ENCODE data around the gene SLIT1.

The SLIT1 gene

DNA sequence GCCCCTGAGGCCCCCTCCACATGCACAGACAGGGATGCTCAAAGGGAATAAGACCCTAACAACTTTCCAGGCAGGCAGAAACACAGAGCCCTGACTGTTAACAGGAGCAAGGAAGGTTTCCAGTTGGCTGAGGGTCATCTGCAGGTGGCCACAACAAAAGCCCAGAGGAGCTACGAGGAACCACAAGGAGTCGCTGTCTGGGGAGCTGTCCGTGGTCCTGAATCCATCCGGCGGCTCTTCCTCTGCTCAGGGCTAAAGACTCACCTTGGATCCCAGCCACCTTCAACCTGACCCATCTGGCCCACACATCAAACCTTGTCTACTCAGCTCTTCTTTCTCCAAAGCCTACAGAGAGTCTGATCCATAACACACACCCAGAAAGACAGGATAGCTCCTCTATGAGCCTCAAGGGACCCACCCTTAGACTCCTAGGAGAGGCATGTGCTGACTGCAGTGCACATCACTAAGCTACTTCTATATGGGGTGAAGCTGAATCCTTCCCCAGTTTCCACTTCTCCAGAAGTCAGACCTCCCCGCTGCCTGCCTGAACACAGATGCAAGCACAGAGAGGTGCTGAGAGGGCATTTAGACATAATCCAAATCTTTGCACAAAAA, 104.0 kb downstream of the SLIT1 start:
- no peaks in the 10 kb centered on the region for H3K36me3 ChIP-seq
- H3K9me3 ChIP-seq: no peaks in the 10 kb centered on the region
- peaks cover 75% of the 10 kb centered on the region for H3K27me3 ChIP-seq
- no peak overlapping the region for H3K4me3 ChIP-seq (ENCODE audit: low read depth in 1 of 2, low read length in 1 of 2)
- no peaks in the 10 kb centered on the region for H3K4me1 ChIP-seq (ENCODE audit: control insufficient read depth in 1 of 2, insufficient read depth in 1 of 2, low read depth in 1 of 2, low read length in 1 of 2)
- H3K27ac ChIP-seq: no peak overlapping the region
- TF ChIP-seq, protein P1, sequence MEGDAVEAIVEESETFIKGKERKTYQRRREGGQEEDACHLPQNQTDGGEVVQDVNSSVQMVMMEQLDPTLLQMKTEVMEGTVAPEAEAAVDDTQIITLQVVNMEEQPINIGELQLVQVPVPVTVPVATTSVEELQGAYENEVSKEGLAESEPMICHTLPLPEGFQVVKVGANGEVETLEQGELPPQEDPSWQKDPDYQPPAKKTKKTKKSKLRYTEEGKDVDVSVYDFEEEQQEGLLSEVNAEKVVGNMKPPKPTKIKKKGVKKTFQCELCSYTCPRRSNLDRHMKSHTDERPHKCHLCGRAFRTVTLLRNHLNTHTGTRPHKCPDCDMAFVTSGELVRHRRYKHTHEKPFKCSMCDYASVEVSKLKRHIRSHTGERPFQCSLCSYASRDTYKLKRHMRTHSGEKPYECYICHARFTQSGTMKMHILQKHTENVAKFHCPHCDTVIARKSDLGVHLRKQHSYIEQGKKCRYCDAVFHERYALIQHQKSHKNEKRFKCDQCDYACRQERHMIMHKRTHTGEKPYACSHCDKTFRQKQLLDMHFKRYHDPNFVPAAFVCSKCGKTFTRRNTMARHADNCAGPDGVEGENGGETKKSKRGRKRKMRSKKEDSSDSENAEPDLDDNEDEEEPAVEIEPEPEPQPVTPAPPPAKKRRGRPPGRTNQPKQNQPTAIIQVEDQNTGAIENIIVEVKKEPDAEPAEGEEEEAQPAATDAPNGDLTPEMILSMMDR (IDR thresholded peaks at IDR 0.05): no peak

DNA sequence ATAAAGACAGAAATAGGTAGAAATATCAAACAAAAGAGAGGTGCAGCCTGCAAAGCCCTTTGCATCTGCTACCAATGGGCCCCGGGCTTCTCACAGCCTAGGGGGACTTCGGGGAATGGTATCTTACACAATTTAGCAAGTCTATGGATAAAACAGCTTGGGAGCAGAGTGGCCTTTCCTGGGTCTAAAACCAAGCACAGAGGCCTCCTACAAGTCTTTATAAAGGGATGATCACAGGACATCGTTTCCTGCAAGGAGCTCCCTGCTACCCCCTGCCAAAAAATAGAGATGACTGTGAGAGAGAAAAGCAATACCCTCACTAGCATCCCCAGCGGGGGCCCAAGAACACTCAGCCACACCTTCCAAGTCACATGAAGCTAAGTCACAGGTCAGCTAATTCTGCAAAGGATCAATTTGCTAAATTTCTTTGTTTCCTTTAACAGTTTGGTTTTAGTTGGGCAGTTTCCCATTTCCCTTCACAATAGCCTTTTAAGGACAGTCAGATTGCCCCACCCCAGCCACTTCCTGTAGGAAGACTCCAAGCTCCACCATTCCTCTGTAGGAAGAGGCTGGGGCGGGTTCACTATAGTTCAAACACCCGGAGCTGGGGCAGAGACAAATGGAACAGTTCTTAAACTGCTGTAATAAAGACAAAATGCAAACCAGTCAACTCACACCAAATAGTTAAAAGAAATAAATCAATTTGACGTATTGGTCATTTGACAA, 105.5 kb downstream of the SLIT1 start:
- Histone ChIP-seq H3K27ac (no peak overlapping the region), H3K36me3 (no peaks in the 10 kb centered on the region), H3K4me3 (ENCODE audit: low read depth in 1 of 2, low read length in 1 of 2) (no peak overlapping the region), H3K4me1 (ENCODE audit: control insufficient read depth in 1 of 2, insufficient read depth in 1 of 2, low read depth in 1 of 2, low read length in 1 of 2) (no peaks in the 10 kb centered on the region), H3K9me3 (no peaks in the 10 kb centered on the region), H3K27me3 (peaks cover 72% of the 10 kb centered on the region)
- TF ChIP-seq, protein P1 (IDR thresholded peaks at IDR 0.05): no peak

DNA sequence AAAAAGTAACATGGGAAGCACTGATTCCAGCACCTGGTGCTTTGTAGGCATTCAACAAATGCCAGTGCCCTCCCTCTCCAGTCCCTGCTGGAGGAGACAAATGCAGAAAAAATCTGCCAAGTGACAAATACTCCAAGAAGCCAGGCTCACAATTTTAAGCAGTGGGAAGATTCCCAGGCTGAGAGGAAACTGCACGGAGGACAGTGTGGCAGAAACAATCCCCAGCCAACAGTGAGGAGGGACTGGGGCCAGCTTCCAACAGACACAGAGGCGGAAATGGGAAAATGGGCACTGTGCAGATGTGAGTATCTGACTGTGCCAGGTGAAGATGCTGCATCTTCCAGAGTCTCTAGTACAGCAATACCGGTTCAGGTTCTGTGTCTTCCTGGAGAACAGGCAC, 106.3 kb downstream of the SLIT1 start:
- TF ChIP-seq, protein P1 (IDR thresholded peaks at IDR 0.05): no peak
- H3K4me3 ChIP-seq (ENCODE audit: low read depth in 1 of 2, low read length in 1 of 2): no peak overlapping the region
- no peaks in the 10 kb centered on the region for H3K9me3 ChIP-seq
- no peak overlapping the region for H3K27ac ChIP-seq
- H3K4me1 ChIP-seq (ENCODE audit: control insufficient read depth in 1 of 2, insufficient read depth in 1 of 2, low read depth in 1 of 2, low read length in 1 of 2): no peaks in the 10 kb centered on the region
- H3K36me3 ChIP-seq: no peaks in the 10 kb centered on the region
- peaks cover 72% of the 10 kb centered on the region for H3K27me3 ChIP-seq

DNA sequence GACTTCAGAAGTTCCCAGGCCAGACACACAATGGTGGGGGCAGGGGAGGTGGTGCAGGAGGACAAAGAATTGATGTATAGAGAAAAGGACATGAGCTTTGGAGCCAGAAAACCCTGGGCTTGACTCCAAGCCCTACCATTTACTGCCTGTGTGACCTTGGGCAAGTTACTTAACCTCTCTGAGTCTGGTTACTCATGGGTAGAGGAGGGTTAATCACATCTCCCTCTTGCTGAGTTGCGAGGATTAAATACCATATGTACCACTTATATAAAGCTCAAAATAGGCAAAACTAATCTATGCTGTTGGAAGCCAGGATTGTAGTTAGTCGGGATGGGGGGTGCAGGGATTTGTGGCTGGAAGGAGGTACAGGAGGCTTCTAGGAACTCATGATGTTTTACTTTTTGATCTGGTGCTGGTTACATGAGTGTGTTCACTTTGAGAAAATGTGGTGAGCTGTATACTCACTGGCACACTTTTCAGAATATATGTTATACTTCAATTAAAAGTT, 106.8 kb downstream of the SLIT1 start:
- Histone ChIP-seq H3K9me3 (no peaks in the 10 kb centered on the region), H3K4me1 (ENCODE audit: control insufficient read depth in 1 of 2, insufficient read depth in 1 of 2, low read depth in 1 of 2, low read length in 1 of 2) (no peaks in the 10 kb centered on the region), H3K36me3 (no peaks in the 10 kb centered on the region), H3K27ac (no peak overlapping the region), H3K4me3 (ENCODE audit: low read depth in 1 of 2, low read length in 1 of 2) (no peak overlapping the region), H3K27me3 (peaks cover 68% of the 10 kb centered on the region)
- TF ChIP-seq, protein P1 (IDR thresholded peaks at IDR 0.05): no peak

DNA sequence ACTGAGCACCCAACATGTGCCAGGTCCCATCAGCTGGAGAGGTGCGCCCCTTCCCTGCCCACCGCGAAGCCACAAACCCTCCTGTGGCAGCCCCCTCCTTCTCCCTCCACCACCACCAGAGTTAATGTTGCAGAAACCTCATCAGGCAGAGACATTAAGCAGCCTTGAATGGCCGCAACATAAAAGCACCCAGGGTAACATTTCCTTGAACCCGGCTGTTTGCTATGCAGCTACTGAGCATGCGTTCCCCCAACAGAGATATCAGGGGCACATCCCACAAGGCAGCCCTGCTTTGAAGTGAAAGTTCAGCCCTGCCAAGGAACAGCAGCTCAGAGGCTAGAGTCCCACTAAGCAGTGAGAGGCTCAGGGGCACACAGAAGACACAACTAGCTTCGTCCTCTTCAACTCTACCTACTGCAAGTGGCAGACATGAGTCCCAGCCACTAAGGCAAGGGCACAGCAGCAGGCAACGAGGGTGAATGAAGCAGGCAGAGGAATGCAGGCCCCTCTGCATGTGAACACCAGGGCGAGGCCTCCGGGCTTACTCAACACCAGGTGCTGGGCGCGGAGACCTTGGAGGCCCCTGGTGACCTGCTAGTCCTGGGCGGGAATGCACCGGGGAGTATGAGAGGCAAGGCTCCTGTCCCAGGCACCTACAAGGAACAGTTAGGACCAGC, 107.4 kb downstream of the SLIT1 start:
- H3K27ac ChIP-seq: no peak overlapping the region
- no peaks in the 10 kb centered on the region for H3K4me1 ChIP-seq (ENCODE audit: control insufficient read depth in 1 of 2, insufficient read depth in 1 of 2, low read depth in 1 of 2, low read length in 1 of 2)
- no peaks in the 10 kb centered on the region for H3K36me3 ChIP-seq
- no peaks in the 10 kb centered on the region for H3K9me3 ChIP-seq
- H3K27me3 ChIP-seq: peaks cover 70% of the 10 kb centered on the region
- H3K4me3 ChIP-seq (ENCODE audit: low read depth in 1 of 2, low read length in 1 of 2): no peak overlapping the region
- TF ChIP-seq, protein P1 (IDR thresholded peaks at IDR 0.05): no peak
